ENCODE measurements around the gene RPN1.
A peak's percentile ranks its signal among the peaks of the same experiment; 100 is the strongest.
"Not testable (repeated sequence)": the region's sequence is repeated elsewhere in the genome, so short reads cannot be mapped to it uniquely, and the experiment has no call there.

RPN1 gene

GRCh38 chr3:128650096-128651050 lies at the start of gene RPN1:
TSS of gene RPN1 (minus strand) at chr3:128650818. CDS start at chr3:128650800, 18 bp downstream.
- DNase-seq = peak; percentile 93

DNA sequence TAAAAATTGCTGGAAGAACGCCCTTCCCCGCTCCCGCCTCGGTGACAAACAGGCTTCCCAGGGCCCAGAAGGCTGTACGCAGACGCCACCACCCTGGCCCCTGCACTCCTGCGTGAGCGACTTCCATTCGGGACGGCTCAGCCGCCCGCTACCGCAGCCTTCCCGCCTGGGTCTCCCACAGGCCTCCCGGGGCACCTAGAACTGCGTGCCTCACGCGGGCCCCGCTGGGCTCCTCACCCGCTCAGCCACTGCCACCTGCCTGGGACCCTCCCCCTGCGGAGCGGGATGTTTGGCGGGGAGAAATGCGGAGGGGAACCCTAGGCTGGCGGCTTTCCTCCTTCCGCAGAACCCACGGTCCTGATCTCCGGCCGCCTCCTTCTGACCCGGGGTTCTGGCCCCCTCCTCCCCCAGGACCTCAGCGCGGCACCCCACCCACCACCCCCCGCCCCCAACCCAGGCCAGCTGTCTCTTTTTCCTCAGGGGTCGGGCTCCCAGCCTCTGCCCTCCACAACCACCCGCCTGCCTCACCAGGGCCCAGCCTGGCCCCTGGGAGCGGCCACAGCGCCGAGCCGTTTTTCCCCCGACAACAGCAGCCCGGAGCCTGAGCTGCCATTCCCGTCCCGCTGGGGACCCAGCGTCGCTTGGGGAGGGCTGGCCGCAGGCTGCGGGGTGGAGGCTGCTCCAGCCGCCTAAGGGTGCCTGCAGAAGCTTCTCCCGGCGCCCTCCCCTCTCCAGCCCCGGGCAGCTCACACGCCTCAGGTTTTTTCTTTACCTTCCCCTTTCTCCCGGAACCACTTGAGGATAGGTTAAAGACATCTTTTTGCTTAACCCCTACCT lies 47.8 kb upstream of the RPN1 start:
- peak; percentile 39 for DNase-seq

GRCh38 chr3:128697341-128697740 lies 46.7 kb upstream of the RPN1 start:
- no peak for DNase-seq

DNA sequence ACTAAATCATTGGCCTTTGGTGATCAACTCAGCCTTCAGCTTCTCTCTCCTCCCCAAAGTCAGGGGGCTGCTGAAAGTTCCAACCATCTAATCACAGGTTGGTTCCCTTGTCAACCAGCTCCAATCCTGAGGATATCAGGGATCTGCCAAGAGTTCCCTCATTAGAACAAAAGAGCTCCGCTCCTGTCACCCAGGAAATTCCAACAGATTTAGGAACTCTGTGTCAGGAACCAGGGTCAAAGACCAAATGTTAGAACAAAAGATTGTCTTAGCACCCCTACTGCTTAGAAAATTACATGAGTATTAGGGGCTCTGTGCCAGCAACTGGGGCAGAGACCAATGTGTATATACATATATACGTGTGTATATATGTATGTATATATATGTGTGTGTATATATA lies 43.1 kb upstream of the RPN1 start:
- no peak for DNase-seq

GRCh38 chr3:128689060-128689459 lies 38.4 kb upstream of the RPN1 start:
- DNase-seq = no peak

DNA sequence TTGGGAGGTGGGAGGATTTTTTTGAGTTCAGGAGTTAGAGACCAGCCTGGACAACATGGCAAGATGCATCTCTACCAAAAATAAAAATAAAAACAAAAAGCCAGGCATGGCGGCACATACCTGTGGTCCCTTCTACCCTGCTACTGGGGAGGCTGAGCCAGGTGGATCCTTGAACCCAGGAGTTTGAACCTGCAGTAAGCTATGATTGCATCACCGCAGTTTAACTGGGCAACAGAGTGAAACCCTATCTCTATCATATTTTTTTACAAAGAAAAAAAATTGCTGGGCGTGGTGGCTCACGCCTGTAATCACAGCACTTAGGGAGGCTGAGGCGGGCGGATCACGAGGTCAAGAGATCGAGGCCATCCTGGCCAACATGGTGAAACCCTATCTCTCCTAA lies 35.8 kb upstream of the RPN1 start:
- DNase-seq = no peak

- DNase-seq = no peak
Measured at GRCh38 chr3:128684986-128685726, 34.5 kb upstream of the RPN1 start.

- no peak for DNase-seq
Measured at GRCh38 chr3:128683957-128684356, 33.3 kb upstream of the RPN1 start.

DNA sequence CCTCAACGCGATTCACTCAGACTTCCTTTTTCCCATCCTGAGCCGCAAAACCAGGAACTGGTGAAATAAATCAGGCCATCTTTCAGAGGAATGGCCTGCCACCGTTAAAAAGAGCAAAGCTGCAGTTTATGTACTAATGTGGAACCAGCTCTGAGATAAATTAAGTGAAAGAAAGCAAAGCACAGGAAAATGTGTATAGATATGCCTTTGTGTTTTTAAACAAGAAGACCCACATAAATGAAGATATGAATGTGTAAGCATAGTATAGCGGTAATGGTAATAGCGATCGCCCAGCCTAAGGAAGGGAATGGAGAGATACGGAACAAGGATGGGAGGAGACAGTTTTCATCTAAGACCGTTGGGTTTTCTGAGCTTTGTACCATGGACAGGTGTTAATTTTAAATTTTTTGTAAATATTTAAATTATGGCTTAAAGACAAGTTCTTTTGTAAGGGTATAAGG lies 30.8 kb upstream of the RPN1 start:
- no peak for DNase-seq

- peak; percentile 99 for DNase-seq
Measured at GRCh38 chr3:128680603-128681368, 30.2 kb upstream of the RPN1 start.

GRCh38 chr3:128679338-128679737 lies 28.7 kb upstream of the RPN1 start:
- DNase-seq = no peak

DNA sequence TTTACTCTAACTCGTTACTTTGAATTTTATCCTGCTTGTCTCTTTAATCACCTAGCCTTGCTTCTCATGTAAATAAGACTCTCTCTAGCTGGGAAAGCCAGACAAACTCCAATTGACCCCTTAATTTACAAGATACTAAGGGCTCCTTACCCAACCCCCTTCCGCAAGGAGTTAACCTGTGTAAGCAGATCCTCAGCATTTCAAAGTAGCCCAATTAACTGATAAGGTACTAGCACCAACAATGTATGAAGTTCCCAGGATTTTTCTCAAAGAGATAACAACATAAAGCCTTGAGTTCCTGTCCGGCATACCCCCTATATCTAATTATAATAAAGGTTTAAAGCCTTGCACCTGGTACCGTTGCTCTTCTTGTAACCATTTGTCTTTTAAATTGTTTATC lies 25.2 kb upstream of the RPN1 start:
- not testable (repeated sequence) for DNase-seq

DNA sequence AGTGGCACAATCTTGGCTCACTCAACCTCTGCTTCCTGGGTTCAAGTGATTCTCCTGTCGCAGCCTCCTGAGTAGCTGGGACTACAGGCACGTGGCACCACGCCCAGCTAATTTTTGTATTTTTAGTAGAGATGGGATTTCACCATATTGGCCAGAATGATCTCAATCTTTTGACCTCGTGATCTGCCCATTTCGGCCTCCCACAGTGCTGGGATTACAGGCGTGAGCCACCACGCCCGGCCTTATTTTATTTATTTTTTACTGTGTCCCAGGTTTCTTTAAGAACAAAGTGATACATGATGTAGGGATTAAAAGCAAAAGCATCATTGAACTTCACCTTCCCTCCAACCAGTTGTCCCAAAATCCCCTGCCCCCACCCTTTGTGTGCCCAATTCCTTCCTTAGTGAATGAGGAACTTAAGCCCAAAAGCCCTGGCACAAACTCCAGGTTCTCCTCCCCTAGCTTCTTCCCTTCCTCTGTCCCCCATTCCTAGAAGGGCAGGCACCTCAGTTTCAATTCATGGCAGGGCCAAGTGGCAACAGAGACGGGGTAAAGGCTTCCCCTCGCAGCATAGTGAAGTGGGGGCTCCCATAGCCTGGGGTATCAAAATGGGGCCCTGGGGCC lies 23.7 kb upstream of the RPN1 start:
- DNase-seq = no peak

DNA sequence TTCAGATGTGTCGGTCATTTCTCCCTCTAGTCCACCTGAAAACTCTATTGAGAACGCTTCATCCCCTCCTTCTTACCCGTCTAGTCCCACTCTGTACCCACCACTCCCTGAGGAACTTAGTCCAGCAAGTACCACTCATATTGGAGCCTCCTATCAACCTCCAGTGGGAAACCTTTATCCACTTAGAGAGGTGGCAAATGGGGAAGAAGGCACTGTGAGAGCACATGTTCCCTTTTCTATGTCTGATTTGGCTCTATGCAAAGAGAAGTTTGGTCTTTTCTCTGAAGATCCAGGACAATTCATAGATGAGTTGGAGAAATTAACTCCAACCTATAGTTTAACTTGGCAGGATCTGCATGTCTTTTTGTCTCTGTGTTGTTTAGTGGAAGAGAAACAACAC lies 17.0 kb upstream of the RPN1 start:
- no peak for DNase-seq

- no peak for DNase-seq
Measured at GRCh38 chr3:128665362-128666021, 14.9 kb upstream of the RPN1 start.

GRCh38 chr3:128663151-128663550 lies 12.5 kb upstream of the RPN1 start:
- DNase-seq = no peak

DNA sequence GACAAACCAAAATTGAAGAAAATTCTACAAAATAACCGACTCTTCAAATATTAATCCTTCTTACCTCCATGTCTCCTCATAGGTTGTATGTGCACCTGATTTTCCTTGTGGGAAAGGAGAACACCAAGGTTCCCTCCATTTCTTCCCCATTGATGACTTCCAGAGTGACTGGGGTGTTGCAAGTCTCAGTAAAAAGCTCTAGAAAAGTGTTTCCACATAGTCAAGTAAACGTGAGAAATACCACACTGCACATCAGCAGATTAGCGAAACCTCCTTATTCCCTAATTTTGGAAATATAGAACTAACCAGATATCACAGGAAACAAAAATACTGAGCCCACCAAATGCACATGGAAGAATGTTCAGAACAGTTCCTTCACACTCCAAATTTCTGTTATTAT lies 4.9 kb upstream of the RPN1 start:
- DNase-seq = no peak

GRCh38 chr3:128653993-128654805 lies 3.6 kb upstream of the RPN1 start:
- DNase-seq = not testable (repeated sequence)

DNA sequence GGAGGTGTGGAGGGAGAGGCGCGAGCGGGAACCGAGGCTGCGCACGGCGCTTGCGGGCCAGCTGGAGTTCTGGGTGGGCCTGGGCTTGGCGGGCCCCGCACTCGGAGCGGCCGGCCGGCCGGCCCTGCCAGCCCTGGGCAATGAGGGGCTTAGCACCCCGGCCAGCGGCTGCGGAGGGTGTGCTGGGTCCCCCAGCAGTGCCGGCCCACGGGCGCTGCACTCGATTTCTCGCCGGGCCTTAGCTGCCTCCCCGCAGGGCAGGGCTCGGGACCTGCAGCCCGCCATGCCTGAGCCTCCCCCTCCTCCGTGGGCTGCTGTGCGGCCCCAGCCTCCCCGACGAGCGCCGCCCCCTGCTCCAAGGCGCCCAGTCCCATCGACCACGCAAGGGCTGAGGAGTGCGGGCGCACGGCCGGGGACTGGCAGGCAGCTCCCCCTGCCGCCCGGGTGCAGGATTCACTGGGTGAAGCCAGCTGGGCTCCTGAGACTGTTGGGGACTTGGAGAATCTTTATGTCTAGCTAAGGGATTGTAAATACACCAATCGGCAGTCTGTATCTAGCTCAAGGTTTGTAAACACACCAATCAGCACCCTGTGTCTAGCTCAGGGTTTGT lies 2.9 kb upstream of the RPN1 start:
- DNase-seq = not testable (repeated sequence)
